AG09309 (cell line): ENCODE results near the gene IL4R.

Source experiments
- DNase-seq: peaks from one replicate; pipeline ENCODE4 v3.0.0-alpha.2; 2010; ENCODE audit warnings: low read depth
- H3K4me3 ChIP-seq: 2 replicates; pipeline ENCODE4 v1.5.1; 2011; ENCODE audit warnings: mild to moderate bottlenecking, low read depth, low read length, moderate library complexity; ENCODE audit not compliant: control insufficient read depth
- CTCF ChIP-seq: IDR thresholded peaks from 2 replicates; pipeline ENCODE4 v1.5.1; 2011; ENCODE audit warnings: mild to moderate bottlenecking, low read depth, low read length, inconsistent platforms; ENCODE audit not compliant: insufficient read depth, control insufficient read depth; ENCODE audit errors: missing control alignments

Gene IL4R

GRCh38 chr16:27298132-27298531 is 15.6 kb upstream of the IL4R start:
- H3K4me3 ChIP-seq, result no peak overlapping the region
- no peak for TF ChIP-seq CTCF
- DNase-seq, result no peak

- no peak for DNase-seq
- no peak overlapping the region for H3K4me3 ChIP-seq
- TF ChIP-seq CTCF, result no peak
These were observed 12.4 kb upstream of the IL4R start for GRCh38 chr16:27301236-27301861.

- no peak overlapping the region for H3K4me3 ChIP-seq
- no peak for TF ChIP-seq CTCF
- DNase-seq, result no peak
These were observed 11.6 kb upstream of the IL4R start for GRCh38 chr16:27302126-27302525.

- TF ChIP-seq CTCF, result no peak
- no peak overlapping the region for H3K4me3 ChIP-seq
- no peak for DNase-seq
These were observed 10.3 kb upstream of the IL4R start for GRCh38 chr16:27303256-27304100.

GRCh38 chr16:27304102-27304501 is 9.7 kb upstream of the IL4R start:
- no peak for DNase-seq
- TF ChIP-seq CTCF, result no peak
- no peak overlapping the region for H3K4me3 ChIP-seq

GRCh38 chr16:27304881-27305745 is 8.7 kb upstream of the IL4R start:
- no peak overlapping the region for H3K4me3 ChIP-seq
- TF ChIP-seq CTCF, result no peak
- no peak for DNase-seq
